Right ventricle myocardium superior (tissue), 1 donor: ENCODE measurements around the gene CIAO2B. TPM values are rescaled to one million over a fixed set of nuclear protein-coding genes. Genes with fewer than 3 reads are reported as not detected.
"Not testable (repeated sequence)": the region's sequence is repeated elsewhere in the genome, so short reads cannot be mapped to it uniquely, and the experiment has no call there.

ENCODE experiments used
- ATAC-seq: fragments of 200-7000 bp; cut with Tn5 transposase; one replicate; pipeline ENCODE4 v1.9.1; 2020; ENCODE audit warnings: mild to moderate bottlenecking; ENCODE audit not compliant: poor library complexity
- DNase-seq: peaks from one replicate; pipeline ENCODE4 v3.0.0-alpha.2; 2020
- intact Hi-C: fragments of 100-400 bp; cut with DNase I; formaldehyde crosslinking; loops from one replicate; pipeline ENCODE4 v1.11.2; 2022
- total RNA-seq: library from RNA; stranded (reverse); fragmentation: NEBNext Ultra II Directional; extraction: Animal tissue kit (Norgen Biotek cat#: 25700); gene quantifications from one replicate; pipeline ENCODE4 v1.2.1, GENCODE V29; 2021
- donor health status: DM: no; HTN: yes; CAD: no; lungs with severe emphysema.

CIAO2B gene
- total RNA-seq, 1 donor from 2014 or later = 103 TPM

DNA sequence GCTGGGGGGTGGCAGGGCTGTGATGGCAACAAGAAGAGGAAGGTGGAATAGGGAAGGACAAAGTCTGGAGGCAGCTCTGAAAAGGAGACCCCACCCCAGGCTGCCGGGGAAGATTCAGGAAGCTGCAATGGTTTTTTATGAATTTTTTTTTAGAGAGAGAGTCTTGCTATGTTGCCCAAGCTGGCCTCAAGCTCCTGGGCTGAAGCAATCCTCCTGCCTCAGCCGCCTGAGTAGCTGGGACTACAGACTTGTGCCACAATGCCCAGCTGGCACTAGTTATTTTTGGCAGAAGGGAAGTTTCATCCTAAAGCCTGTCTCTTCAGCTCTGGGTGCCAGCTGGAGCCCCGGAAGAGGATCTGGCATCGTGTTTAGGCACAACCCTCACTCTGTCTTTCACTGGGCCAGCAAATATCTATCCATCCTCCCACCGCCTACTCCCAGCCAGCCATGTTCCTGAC is 25.5 kb upstream of the CIAO2B start:
- intact Hi-C loops = no loop called here
- DNase-seq (peak; percentile 68), ATAC-seq (peak; percentile 63)

DNA sequence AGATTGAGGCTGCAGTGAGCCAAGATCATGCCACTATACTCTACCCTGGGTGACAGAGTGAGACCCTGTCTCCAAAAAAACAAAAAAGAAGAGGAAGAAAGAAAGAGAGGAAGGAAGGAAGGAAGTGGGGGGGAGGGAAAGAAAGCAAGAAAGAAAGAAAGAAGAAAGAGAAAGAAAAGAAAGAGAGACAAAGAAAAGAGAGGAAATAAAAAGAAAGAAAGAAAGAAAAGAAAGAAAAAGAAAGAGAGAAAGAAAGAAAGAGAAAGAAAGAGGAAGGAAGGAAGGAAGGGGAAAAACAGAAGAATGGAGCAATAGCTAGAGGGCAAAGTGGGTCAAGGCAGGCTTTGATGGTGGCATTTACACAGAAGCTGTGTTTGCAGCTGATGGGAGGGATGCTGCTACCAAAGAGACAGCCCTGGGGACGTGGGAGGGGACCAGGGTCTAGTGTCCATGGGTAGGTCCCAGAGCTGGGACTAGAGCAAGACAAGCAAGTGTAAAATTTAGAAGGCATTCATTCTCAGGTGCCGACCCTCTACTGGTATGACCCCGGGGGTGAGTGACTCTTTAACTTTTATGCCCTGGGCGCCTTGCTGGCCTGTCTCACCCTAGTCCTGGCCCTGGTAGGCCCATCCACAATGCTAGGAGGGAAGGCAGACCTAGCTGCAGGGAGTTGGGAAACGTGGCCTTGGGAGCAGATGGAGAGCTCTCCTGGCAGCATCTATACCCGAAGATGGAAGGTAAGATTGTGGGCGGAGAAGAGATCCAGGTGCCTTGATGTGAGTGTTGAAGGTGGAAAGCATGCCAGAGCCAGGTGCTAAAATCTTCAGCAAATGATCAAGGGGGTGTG is 24.9 kb upstream of the CIAO2B start:
- DNase-seq (peak; percentile 40), ATAC-seq (no peak)
- intact Hi-C loops = no loop called here

DNA sequence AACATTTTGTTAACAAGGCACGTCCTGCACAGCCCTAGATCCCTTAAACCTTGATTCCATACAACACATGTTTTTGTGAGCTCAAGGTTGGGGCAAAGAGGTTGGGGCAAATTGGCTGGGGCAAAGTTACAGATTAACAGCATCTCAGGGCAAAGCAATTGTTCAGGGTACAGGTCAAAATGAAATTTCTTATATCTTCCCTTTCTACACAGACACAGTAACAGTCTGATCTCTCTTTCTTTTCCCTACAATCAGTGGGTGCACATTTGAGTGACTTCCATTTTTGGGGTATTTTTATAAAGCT is 21.9 kb upstream of the CIAO2B start:
- intact Hi-C loops, ATAC-seq, DNase-seq: not testable (repeated sequence)

DNA sequence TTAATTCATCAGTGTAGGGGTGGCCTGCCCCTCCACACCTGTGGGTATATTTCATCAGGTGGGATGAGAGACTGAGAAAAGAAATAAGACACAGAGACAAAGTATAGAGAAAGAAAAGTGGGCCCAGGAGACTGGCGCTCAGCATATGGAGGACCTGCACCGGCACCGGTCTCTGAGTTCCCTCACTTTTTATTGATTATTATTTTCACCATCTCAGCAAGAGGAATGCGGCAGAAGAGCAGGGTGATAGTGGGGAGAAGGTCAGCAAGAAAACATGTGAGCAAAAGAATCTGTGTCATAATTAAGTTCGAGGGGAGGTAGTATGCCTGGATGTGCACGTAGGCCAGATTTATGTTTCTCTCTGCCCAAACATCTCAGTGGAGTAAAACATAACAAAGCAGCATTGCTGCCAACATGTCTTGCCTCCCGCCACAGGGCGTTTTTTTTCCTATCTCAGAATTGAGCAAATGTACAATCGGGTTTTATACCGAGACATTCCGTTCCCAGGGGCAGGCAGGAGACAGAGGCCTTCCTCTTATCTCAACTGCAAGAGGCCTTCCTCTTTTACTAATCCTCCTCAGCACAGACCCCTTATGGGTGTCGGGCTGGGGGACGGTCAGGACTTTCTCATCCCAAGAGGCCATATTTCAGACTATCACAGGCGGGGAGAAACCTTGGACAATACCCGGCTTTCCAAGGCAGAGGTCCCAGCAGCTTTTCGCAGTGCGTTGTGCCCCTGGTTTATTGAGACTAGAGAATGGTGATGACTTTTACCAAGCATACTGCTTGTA is 21.4 kb upstream of the CIAO2B start:
- ATAC-seq, intact Hi-C loops, DNase-seq: not testable (repeated sequence)

DNA sequence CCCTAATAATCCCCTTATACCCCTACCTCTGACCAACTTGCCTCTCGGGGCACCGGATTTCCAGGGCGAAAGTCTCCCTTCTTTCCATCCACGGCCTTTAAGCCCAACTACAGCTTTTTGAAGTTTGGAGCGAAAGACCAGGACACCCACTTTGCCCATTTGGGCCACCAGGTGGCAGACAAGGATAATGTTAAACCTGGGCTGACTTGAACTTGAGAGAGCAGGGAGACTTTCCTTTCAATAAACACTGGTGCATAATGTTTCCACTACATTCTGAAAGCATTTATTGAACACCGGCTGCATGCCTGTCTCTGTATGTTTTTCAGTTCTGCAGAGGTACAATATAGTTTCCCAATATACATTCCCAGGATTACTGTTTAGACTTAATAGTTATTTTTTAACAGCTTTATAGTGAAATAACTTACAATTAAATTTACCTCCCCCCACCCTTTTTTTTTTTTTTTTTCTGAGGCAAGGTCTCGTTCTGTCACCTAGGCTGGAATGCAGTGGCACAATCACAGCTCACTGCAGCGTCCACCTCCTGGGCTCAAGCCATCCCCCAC is 20.0 kb upstream of the CIAO2B start:
- peak; percentile 79 for DNase-seq
- peak; percentile 84 for ATAC-seq
- intact Hi-C loops = no loop called here

DNA sequence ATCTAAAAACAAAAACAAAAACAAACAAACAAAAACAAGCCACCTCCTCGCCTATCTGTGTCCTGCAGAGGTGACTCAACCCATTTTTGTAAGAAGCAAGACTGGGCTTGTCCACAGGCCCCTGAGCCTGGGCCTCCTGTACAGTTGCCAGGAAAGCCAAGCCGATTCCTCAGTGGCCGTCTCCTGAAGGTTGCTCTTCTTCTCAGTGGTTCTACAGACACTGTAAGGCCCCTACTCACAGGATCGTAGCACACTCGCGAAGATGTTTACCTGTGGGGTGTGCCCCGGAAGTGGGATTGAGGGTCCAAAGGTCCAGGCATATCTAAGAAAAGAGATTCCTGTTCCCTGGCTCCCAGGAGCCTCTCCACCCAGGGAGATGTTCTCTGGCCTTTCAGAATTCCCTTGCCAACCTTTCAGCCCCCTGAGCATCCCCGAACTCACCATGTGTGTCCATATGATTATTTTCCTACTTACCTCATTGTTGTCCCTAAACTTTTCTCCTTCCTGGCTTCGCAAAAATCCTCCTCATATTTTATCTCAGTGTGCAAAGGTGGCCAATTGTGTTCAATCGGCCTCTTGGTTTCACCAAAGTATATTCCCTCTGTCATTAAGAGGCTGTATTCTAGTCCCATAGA is 19.4 kb upstream of the CIAO2B start:
- DNase-seq (no peak), ATAC-seq (peak; percentile 10)
- intact Hi-C loops = no loop called here

DNA sequence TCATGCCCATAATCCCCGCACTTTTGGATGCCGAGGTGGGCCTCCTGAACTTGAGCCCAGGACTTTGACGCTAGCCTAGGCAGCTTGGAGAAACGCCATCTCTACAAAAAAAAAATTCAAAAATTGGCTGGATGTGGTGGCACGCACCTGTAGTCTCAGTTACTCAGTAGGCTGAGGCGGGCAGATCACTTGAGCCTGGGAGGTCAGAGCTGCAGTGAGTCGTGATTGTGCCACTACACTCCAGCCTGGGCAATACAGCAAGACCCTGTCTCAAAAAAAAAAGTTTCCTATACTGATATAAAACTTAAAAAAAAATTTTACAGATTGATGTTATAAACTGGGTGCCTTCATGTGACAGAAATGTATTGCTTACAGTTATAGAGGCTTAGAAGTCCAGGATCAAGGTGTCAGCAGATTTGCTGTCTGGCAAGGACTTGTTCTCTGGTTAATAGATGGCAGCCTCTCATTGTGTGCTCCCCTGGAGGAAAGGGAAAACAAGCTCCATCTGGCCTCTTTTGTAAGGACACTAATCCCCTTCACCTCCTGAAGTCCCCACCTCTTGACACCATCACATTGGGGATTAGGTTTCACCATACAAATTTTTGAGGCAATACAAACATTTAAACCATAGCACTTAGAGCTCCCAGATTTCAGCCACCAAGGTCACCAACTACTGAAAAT is 18.4 kb upstream of the CIAO2B start:
- intact Hi-C loops = no loop called here
- DNase-seq (no peak), ATAC-seq (no peak)

DNA sequence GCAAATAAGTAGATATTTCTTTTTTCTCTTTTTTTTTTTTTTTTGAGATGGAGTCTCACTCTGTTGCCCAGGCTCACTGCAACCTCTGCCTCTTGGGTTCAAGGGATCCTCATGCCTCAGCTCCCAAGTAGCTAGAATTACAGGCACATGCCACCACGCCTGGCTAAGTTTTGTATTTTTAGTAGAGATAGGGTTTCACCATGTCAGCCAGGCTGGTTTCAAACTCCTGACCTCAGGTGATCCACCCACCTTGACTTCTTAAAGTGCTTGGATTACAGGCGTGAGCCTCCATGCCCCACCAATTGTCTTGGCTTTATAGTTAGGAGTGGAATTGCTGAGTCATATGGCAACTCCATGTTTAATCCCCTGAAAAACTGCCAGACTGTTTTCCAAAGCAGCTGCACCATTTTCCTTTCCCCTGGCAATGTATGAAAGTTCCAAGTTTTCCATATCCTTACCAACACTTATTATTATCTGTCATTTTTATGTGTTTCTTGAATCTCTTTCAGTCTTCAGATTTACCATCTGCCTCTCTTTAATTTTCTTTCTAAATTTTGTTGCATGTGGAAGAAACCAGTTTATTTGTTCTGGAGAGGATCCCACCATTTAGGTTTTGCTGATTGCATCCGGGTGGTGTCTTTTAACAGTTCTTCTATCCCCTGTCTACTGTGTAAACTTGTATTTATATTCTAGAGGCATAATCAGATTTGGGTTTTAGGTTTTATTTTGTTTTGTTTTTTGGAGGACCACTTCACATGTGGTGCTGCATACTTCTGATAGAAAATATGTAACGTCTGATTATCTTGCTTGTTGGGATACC is 17.0 kb upstream of the CIAO2B start:
- DNase-seq = no peak
- ATAC-seq = no peak
- intact Hi-C loops = no loop called here

DNA sequence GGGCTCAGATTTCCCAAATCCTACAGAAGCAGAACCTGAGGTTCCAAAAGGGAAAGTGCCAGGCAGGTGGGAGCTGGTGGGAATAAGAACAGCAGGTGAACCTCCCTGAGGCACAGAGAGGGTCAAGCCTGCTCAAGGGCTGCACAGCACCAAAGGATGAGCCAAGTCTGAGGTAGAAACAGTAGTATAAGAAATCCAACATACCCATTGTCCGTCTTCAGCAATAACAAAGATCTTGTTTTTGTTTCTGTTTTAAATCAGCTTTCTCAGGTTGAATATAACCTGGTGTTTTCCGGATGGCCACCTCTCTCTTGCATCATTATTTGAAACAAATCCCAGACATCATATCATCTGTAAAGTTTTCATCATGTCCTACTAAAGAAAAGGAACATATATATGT is 16.2 kb upstream of the CIAO2B start:
- no peak for ATAC-seq
- no peak for DNase-seq
- intact Hi-C loops = no loop called here

DNA sequence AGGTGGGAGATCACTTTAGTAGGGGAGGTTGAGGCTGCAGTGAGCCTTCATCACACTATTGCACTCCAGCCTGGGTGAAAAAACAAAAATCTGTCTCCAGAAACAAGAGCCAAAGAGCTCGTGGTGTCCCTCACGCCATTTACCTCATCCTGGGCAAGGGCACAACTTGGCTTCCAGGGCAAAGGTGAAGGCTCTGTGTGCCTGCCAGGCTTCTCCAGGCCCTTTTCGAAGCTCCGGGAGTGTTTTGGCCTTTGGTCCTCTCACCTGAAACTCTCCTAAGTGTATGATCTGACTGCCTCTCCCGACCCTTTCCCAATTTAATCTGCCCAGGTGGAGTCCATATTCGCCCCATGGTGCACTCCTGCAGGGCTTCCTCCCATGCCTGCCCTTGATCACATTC is 15.3 kb upstream of the CIAO2B start:
- DNase-seq = no peak
- intact Hi-C loops = no loop called here
- no peak for ATAC-seq

DNA sequence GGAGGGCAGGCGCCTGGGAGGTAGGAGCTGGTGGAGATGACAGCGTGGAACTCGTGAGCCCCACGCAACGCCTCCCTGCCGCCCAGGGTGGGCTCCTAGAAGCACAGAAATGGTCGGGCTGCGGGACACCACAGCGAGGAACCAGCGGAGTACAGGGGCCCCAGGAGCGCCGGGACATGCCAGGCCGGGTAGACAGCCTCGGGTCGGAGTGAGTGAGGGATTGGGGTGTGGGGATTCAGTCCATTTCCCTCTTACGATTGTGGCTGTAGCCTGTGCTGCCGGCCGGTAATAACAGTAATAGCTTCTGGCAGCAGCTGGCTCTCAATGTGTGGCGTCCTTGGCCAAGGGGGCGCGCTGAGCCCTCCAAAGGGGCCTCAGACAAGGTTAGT is 14.6 kb upstream of the CIAO2B start:
- ATAC-seq (no peak), DNase-seq (no peak)
- intact Hi-C loops = no loop called here

DNA sequence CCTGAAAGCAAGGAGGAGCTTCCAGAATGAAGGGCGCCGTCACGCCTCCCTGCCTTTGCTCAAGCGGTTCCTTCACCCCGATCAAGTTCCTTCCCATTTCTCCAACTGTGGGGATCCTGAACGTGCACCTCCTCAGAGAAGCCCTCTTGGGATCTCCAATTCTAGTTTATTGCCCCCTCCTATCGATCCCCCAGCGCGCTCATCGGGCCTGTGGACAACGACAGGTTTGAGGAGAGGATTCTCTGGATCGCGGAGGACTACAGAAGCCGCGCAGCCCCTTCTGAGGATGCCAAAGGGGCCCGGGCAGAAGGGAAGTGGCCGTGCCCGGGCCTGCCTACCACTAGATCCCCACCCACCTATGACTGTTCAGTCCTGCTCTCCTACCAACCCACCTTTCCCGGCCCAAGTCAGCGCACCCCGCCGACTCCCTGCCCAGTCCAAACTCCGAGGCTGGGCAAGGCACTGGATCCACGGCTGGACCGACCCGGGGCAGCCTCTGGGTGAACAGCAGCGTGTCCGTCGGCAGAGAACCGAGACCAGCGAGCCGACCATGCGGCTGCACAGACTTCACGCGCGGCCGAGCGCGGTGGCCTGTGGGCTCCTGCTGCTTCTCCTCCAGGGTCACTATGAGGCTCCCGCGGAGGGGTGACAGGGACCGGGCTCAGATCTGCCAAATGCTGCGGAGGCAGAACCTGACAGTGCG is 14.1 kb upstream of the CIAO2B start:
- intact Hi-C loops = no loop called here
- DNase-seq (no peak), ATAC-seq (peak; percentile 9)

DNA sequence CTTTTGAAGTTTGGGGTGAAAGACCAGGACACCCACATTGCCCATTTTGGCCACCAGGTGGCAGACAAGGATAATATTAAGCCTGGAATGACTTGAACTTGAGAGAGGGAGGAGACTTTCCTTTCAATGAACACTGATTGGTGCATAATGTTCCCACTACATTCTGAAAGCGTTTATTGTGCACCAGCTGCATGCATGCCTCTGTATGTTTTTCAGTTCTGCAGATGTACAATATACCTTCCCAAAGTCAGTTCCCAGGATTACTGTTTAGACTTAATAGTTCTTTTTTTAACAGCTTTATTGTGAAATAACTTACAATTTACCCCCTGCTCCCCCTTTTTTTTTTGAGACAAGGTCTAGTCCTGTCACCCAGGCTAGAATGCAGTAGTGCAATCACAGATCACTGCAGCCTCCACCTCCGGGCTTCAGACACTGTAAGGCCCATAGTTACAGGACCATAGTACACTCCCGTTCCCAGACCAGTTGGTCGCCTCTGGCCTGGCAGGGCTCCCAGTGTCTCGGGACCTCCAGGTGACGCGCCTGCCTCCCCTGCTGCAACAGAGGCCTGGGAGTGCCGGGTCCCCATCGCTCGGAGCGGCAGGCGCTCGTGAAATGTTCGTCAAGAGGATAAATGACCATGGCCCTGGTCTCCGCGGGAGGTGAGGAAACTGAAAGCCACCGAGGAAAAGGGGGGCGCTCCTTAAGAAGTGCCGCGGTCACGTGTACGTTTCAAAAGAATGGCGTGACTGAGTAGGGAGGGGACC is 13.3 kb upstream of the CIAO2B start:
- ATAC-seq (peak; percentile 78), DNase-seq (peak; percentile 83)
- intact Hi-C loops = no loop called here

DNA sequence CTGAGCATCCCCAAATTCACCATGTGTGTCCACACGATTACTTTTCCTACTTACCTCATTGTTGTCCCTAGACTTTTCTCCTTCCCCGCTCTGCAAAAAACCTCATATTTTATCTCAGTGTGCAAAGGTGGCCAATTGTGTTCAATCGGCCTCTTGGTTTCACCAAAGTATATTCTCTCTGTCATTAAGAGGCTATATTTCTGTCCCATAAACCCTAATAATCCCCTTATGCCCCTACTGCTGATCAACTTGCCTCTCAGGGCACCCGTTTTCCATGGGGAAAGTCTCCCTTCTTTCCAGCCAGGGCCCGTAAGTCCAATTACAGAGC is 12.7 kb upstream of the CIAO2B start:
- no peak for DNase-seq
- intact Hi-C loops = no loop called here

DNA sequence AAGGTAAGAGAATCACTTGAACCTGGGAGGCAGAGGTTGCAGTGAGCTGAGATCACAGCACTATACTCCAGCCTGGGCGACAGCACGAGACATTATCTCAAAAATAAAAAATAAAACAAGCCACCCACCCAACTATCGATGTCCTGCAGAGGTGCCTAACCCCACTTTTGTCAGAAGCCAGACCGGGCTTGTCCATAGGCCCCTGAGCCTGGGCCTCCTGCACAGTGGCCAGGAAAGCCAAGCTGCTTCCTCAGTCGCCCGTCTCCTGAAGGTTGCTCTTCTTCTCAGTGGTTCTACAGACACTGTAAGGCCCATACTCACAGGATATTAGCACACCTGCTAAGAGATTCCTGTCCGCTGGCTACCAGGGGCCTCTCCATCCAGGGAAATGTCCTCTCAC is 12.3 kb upstream of the CIAO2B start:
- no peak for ATAC-seq
- DNase-seq = no peak
- intact Hi-C loops = no loop called here

More for the DNA sequence above, 12.7 kb upstream of the CIAO2B start:
- no peak for ATAC-seq

DNA sequence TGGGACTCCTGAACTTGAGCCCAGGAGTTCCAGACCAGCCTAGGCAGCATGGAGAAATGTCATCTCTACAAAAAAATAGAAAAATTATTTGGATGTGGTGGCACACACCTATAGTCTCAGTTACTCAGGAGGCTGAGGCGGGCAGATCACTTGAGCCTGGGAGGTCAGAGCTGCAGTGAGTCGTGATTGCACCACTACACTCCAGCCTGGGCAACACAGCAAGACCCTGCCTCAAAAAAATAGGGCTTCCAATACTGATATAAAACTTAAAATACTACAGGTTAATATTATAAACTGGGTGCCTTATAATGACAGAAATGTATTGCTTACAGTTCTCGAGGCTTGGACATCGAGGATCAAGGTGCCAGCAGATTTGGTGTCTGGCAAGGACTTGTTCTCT is 11.7 kb upstream of the CIAO2B start:
- intact Hi-C loops = no loop called here
- ATAC-seq (no peak), DNase-seq (no peak)

DNA sequence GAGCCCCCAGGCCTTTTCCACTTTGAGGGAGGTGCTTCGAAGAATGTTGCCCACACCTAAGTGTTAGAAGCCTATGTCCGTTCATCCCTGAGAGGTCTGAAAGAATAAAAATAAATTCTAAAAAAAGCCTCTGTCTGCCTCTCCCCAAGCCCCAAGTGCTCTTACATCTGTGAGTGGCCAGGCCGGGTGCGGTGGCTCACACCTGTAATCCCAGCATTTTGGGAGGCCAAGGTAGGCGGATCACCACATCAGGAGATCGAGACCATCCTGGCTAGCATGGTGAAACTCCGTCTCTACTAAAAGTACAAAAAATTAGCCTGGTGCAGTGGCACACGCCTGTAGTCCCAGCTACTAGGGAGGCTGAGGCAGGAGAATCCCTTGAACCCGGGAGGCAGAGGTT is 10.8 kb upstream of the CIAO2B start:
- intact Hi-C loops, DNase-seq, ATAC-seq: not testable (repeated sequence)
